Erythroblast (primary cell): ENCODE results near the gene ADH5.

ENCODE experiments used
- GATA1 ChIP-seq: IDR thresholded peaks from 2 replicates; pipeline ENCODE4 v1.6.1; 2011; ENCODE audit warnings: low read depth, mild to moderate bottlenecking, control low read depth, low read length, moderate library complexity
- POLR2A ChIP-seq: IDR thresholded peaks from 2 replicates; pipeline ENCODE4 v1.6.1; 2011; ENCODE audit warnings: mild to moderate bottlenecking, low read length

GRCh38 chr4:99038213-99038612 lies 50.4 kb downstream of the ADH5 start:
- TF ChIP-seq POLR2A (no peak), GATA1 (no peak)
